HG03378 (cell line): ENCODE data around the gene RPAP3.
"Not testable (repeated sequence)": the region's sequence is repeated elsewhere in the genome, so short reads cannot be mapped to it uniquely, and the experiment has no call there.

Experiments used
- ATAC-seq: cut with Tn5 transposase; IDR thresholded peaks from one replicate; pipeline ENCODE4 v1.9.1; 2021; ENCODE audit warnings: mild to moderate bottlenecking, moderate library complexity; ENCODE audit not compliant: unreplicated experiment

RPAP3 gene

GRCh38 chr12:47687636-47688035 lies 18.2 kb downstream of the RPAP3 start:
- no peak for ATAC-seq

- ATAC-seq = peak; percentile 51
Measured at GRCh38 chr12:47686645-47687240, 19.1 kb downstream of the RPAP3 start.

GRCh38 chr12:47679785-47680184 lies 26.0 kb downstream of the RPAP3 start:
- no peak for ATAC-seq

GRCh38 chr12:47672068-47672467 lies 33.8 kb downstream of the RPAP3 start:
- no peak for ATAC-seq

GRCh38 chr12:47667935-47668334 lies 37.9 kb downstream of the RPAP3 start:
- ATAC-seq = not testable (repeated sequence)

- ATAC-seq = no peak
Measured at GRCh38 chr12:47652521-47653234, 53.2 kb downstream of the RPAP3 start.

GRCh38 chr12:47651368-47652254 lies 54.2 kb downstream of the RPAP3 start:
- peak; percentile 66 for ATAC-seq

GRCh38 chr12:47650469-47650868 lies 55.4 kb downstream of the RPAP3 start:
- peak; percentile 78 for ATAC-seq

GRCh38 chr12:47649381-47649780 lies 56.4 kb downstream of the RPAP3 start:
- ATAC-seq = no peak

- no peak for ATAC-seq
Measured at GRCh38 chr12:47648056-47648579, 57.7 kb downstream of the RPAP3 start.

- ATAC-seq = not testable (repeated sequence)
Measured at GRCh38 chr12:47642310-47642709, 63.5 kb downstream of the RPAP3 start.

GRCh38 chr12:47636908-47637780 lies 68.7 kb downstream of the RPAP3 start:
- no peak for ATAC-seq

- not testable (repeated sequence) for ATAC-seq
Measured at GRCh38 chr12:47635770-47636169, 70.1 kb downstream of the RPAP3 start.

- ATAC-seq = no peak
Measured at GRCh38 chr12:47634127-47634526, 71.7 kb downstream of the RPAP3 start.

- no peak for ATAC-seq
Measured at GRCh38 chr12:47621960-47622359, 83.9 kb downstream of the RPAP3 start.

GRCh38 chr12:47617476-47617875 lies 88.4 kb downstream of the RPAP3 start:
- ATAC-seq = no peak

GRCh38 chr12:47616440-47616839 lies 89.4 kb downstream of the RPAP3 start:
- ATAC-seq = no peak

GRCh38 chr12:47615711-47616110 lies 90.1 kb downstream of the RPAP3 start:
- ATAC-seq = no peak

- ATAC-seq = no peak
Measured at GRCh38 chr12:47614521-47614920, 91.3 kb downstream of the RPAP3 start.

GRCh38 chr12:47612953-47613352 lies 92.9 kb downstream of the RPAP3 start:
- no peak for ATAC-seq
